WTC11 (cell line): ENCODE results near the gene OAS1. TPM values are rescaled to one million over a fixed set of nuclear protein-coding genes. Genes with fewer than 3 reads are reported as not detected.

Source experiments
- ATAC-seq: fragments of 200-7000 bp; cut with Tn5 transposase; 2 replicates; pipeline ENCODE4 v1.10.0; 2021; ENCODE audit warnings: mild to moderate bottlenecking, moderate library complexity
- CTCF ChIA-PET: fragments of 300-600 bp; sonication (Branson Sonifier 250); formaldehyde crosslinking; loops from one replicate; lab custom pipeline; 2021; ENCODE audit warnings: antibody characterized with exemption; lab: Charles Lee
- POLR2A ChIA-PET: fragments of 350-600 bp; sonication (Branson Sonifier 250); formaldehyde crosslinking; loops from one replicate; lab custom pipeline; 2021; ENCODE audit warnings: antibody characterized with exemption; lab: Charles Lee
- DNase-seq: peaks from one replicate; pipeline ENCODE4 v3.0.0; 2021; ENCODE audit warnings: low spot score
- H3K27ac Mint-ChIP-seq: 2 replicates; pipeline ENCODE4 v1.8.0; 2021; ENCODE audit warnings: mixed read lengths
- H3K27me3 Mint-ChIP-seq: 2 replicates; pipeline ENCODE4 v1.8.0; 2021; ENCODE audit warnings: low read depth, mild to moderate bottlenecking, moderate library complexity, mixed read lengths
- H3K36me3 Mint-ChIP-seq: 2 replicates; pipeline ENCODE4 v1.8.0; 2021; ENCODE audit warnings: mixed read lengths
- H3K4me1 Mint-ChIP-seq: 2 replicates; pipeline ENCODE4 v1.8.0; 2022; ENCODE audit warnings: mixed read lengths
- H3K4me3 Mint-ChIP-seq: 2 replicates; pipeline ENCODE4 v1.8.0; 2021; ENCODE audit warnings: mild to moderate bottlenecking, moderate library complexity, mixed read lengths
- H3K9me3 Mint-ChIP-seq: 2 replicates; pipeline ENCODE4 v1.8.0; 2021; ENCODE audit warnings: mixed read lengths
- GABPB1 ChIP-seq: sonication (generic); formaldehyde crosslinking; IDR thresholded peaks from 2 replicates; pipeline ENCODE4 v1.8.1; 2023; ENCODE audit warnings: mild to moderate bottlenecking, missing genetic modification reagents
- GRHL2 ChIP-seq: fragments of 250-450 bp; sonication (Bioruptor Pico); IDR thresholded peaks from 2 replicates; pipeline ENCODE4 v1.8.0; 2022; ENCODE audit warnings: mild to moderate bottlenecking, moderate library complexity; ENCODE audit not compliant: insufficient replicate concordance, severe bottlenecking
- HMGA2 ChIP-seq: fragments of 250-450 bp; sonication (Bioruptor Pico); IDR thresholded peaks from 2 replicates; pipeline ENCODE4 v1.4.0; 2021; ENCODE audit warnings: mild to moderate bottlenecking, moderate library complexity
- MXD4 ChIP-seq: fragments of 250-450 bp; sonication (Bioruptor Pico); IDR thresholded peaks from 2 replicates; pipeline ENCODE4 v1.8.0; 2021; ENCODE audit warnings: mild to moderate bottlenecking, moderate library complexity, borderline replicate concordance
- MYBL2 ChIP-seq: sonication (generic); formaldehyde crosslinking; IDR thresholded peaks from 2 replicates; pipeline ENCODE4 v1.8.1; 2023; ENCODE audit warnings: mild to moderate bottlenecking, moderate library complexity, missing genetic modification reagents
- NR2C2 ChIP-seq: sonication (generic); formaldehyde crosslinking; IDR thresholded peaks from 2 replicates; pipeline ENCODE4 v1.8.0; 2022; ENCODE audit warnings: mild to moderate bottlenecking, missing genetic modification reagents
- OVOL2 ChIP-seq: fragments of 250-450 bp; sonication (Bioruptor Pico); IDR thresholded peaks from 2 replicates; pipeline ENCODE4 v1.9.0; 2021; ENCODE audit warnings: mild to moderate bottlenecking, borderline replicate concordance
- PRRX2 ChIP-seq: fragments of 250-450 bp; sonication (Bioruptor Pico); IDR thresholded peaks from 2 replicates; pipeline ENCODE4 v1.8.0; 2021; ENCODE audit warnings: mild to moderate bottlenecking
- RELA ChIP-seq: sonication (generic); formaldehyde crosslinking; IDR thresholded peaks from 2 replicates; pipeline ENCODE4 v1.8.1; 2022; ENCODE audit warnings: missing genetic modification reagents, mild to moderate bottlenecking, borderline replicate concordance
- SMAD3 ChIP-seq: sonication (generic); formaldehyde crosslinking; IDR thresholded peaks from 2 replicates; pipeline ENCODE4 v1.8.0; 2022; ENCODE audit warnings: missing genetic modification reagents, mild to moderate bottlenecking, borderline replicate concordance
- SP1 ChIP-seq: sonication (generic); formaldehyde crosslinking; conservative IDR thresholded peaks from 2 replicates; pipeline ENCODE4 v1.8.1; 2022; ENCODE audit warnings: missing genetic modification reagents
- TCF7 ChIP-seq: sonication (generic); formaldehyde crosslinking; IDR thresholded peaks from 2 replicates; pipeline ENCODE4 v1.8.0; 2022; ENCODE audit warnings: mild to moderate bottlenecking, low read depth, missing genetic modification reagents, moderate library complexity
- ZNF317 ChIP-seq: sonication (generic); formaldehyde crosslinking; IDR thresholded peaks from 2 replicates; pipeline ENCODE4 v1.8.1; 2023; ENCODE audit warnings: low read depth, mild to moderate bottlenecking, moderate library complexity, missing genetic modification reagents, borderline replicate concordance
- ZNF423 ChIP-seq: fragments of 250-450 bp; sonication (Bioruptor Pico); IDR thresholded peaks from 2 replicates; pipeline ENCODE4 v2.1.2; 2022; ENCODE audit warnings: mild to moderate bottlenecking, moderate library complexity
- total RNA-seq: library from RNA; stranded (reverse); gene quantifications from 3 replicates; pipeline ENCODE4 v1.2.3, GENCODE V29; 2021
- TF ChIP-seq, protein P1 (sequence below): fragments of 250-450 bp; sonication (Bioruptor Pico); IDR thresholded peaks from 2 replicates; pipeline ENCODE4 v1.9.0; 2021; ENCODE audit warnings: mild to moderate bottlenecking
- TF ChIP-seq, protein P2 (sequence below): sonication (generic); formaldehyde crosslinking; conservative IDR thresholded peaks from 2 replicates; pipeline ENCODE4 v1.8.1; 2022; ENCODE audit warnings: mild to moderate bottlenecking, missing genetic modification reagents
- TF ChIP-seq, protein P3 (sequence below): sonication (generic); formaldehyde crosslinking; IDR thresholded peaks from 2 replicates; pipeline ENCODE4 v1.8.0; 2022; ENCODE audit warnings: mild to moderate bottlenecking, missing genetic modification reagents
- TF ChIP-seq, protein P4 (sequence below): fragments of 250-450 bp; sonication (Bioruptor Pico); IDR thresholded peaks from 2 replicates; pipeline ENCODE4 v2.1.2; 2022; ENCODE audit warnings: mild to moderate bottlenecking, moderate library complexity
- TF ChIP-seq, protein P5 (sequence below): sonication (generic); formaldehyde crosslinking; IDR thresholded peaks from 2 replicates; pipeline ENCODE4 v1.8.0; 2022; ENCODE audit warnings: mild to moderate bottlenecking, missing genetic modification reagents
- TF ChIP-seq, protein P6 (sequence below): sonication (generic); formaldehyde crosslinking; IDR thresholded peaks from 2 replicates; pipeline ENCODE4 v1.8.1; 2022; ENCODE audit warnings: low read depth, mild to moderate bottlenecking, moderate library complexity, missing genetic modification reagents, borderline replicate concordance

Gene OAS1
- total RNA-seq, 1 experiment from 2014 or later, result 0.24 TPM

DNA sequence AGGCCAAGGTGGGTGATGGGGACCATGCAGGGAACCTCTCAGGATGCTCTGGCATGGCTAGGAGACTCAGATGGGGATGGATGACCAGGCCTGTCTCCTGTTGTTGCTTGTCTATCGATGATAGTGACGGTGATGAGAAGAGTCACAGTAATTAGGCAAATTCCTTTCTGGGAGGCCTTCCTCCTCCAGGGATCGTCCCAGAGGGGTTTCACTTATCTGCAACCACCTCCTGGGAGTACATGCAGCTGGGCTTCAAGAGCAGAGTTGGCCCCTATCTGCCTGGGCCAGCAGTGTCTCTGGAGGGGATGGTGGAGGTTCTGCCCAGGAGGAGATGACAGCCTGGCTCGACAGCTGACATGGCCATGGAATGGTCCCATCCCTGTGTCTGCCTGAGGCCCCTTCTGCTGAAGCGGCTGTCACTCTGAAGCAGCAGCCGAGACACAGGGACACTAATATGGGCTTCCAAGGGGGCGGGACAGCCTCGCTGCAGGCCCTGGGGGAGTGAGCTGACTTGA is 27.5 kb upstream of the OAS1 start (continued):
- TF ChIP-seq, protein P1, sequence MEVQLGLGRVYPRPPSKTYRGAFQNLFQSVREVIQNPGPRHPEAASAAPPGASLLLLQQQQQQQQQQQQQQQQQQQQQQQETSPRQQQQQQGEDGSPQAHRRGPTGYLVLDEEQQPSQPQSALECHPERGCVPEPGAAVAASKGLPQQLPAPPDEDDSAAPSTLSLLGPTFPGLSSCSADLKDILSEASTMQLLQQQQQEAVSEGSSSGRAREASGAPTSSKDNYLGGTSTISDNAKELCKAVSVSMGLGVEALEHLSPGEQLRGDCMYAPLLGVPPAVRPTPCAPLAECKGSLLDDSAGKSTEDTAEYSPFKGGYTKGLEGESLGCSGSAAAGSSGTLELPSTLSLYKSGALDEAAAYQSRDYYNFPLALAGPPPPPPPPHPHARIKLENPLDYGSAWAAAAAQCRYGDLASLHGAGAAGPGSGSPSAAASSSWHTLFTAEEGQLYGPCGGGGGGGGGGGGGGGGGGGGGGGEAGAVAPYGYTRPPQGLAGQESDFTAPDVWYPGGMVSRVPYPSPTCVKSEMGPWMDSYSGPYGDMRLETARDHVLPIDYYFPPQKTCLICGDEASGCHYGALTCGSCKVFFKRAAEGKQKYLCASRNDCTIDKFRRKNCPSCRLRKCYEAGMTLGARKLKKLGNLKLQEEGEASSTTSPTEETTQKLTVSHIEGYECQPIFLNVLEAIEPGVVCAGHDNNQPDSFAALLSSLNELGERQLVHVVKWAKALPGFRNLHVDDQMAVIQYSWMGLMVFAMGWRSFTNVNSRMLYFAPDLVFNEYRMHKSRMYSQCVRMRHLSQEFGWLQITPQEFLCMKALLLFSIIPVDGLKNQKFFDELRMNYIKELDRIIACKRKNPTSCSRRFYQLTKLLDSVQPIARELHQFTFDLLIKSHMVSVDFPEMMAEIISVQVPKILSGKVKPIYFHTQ (CRISPR knock-in tag), result no peak
- TF ChIP-seq, all 79 proteins: peak for 0

DNA sequence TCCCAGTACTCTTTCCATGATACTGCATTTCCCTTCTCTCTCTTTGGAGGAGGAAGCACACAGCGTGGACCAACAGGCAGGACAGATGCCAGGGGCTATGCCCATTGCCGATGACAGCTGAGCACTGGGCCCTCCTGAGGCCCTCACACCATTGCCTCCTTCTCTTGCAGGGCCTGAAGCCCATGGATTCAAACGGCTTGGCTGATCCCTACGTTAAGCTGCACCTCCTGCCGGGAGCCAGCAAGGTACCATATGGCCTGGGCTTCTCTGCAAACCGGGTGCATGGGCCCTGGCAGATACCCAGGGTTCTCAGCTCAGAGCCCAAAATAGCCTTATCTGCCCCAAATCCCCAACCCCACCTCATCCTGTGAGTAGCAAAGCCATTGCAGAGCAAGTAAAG is 25.2 kb upstream of the OAS1 start:
- H3K4me3 Mint-ChIP-seq, result no peak overlapping the region
- CTCF ChIA-PET, result no interaction called here
- DNase-seq (no peak), ATAC-seq (no peak)
- POLR2A ChIA-PET, result no interaction called here
- TF ChIP-seq OVOL2 (CRISPR knock-in tag) (no peak), PRRX2 (no peak), MYBL2 (CRISPR knock-in tag) (no peak), ZNF423 (no peak), GABPB1 (no peak), HMGA2 (CRISPR knock-in tag) (no peak), TCF7 (CRISPR knock-in tag) (no peak), SP1 (CRISPR knock-in tag) (no peak), MXD4 (CRISPR knock-in tag) (no peak), RELA (CRISPR knock-in tag) (no peak), GRHL2 (CRISPR knock-in tag) (no peak), SMAD3 (CRISPR knock-in tag) (no peak), NR2C2 (CRISPR knock-in tag) (no peak), ZNF317 (no peak)
- TF ChIP-seq, protein P2, sequence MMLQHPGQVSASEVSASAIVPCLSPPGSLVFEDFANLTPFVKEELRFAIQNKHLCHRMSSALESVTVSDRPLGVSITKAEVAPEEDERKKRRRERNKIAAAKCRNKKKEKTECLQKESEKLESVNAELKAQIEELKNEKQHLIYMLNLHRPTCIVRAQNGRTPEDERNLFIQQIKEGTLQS (CRISPR knock-in tag), result no peak
- TF ChIP-seq, protein P3, sequence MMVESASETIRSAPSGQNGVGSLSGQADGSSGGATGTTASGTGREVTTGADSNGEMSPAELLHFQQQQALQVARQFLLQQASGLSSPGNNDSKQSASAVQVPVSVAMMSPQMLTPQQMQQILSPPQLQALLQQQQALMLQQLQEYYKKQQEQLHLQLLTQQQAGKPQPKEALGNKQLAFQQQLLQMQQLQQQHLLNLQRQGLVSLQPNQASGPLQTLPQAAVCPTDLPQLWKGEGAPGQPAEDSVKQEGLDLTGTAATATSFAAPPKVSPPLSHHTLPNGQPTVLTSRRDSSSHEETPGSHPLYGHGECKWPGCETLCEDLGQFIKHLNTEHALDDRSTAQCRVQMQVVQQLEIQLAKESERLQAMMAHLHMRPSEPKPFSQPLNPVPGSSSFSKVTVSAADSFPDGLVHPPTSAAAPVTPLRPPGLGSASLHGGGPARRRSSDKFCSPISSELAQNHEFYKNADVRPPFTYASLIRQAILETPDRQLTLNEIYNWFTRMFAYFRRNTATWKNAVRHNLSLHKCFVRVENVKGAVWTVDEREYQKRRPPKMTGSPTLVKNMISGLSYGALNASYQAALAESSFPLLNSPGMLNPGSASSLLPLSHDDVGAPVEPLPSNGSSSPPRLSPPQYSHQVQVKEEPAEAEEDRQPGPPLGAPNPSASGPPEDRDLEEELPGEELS (CRISPR knock-in tag), result no peak
- TF ChIP-seq, protein P4, sequence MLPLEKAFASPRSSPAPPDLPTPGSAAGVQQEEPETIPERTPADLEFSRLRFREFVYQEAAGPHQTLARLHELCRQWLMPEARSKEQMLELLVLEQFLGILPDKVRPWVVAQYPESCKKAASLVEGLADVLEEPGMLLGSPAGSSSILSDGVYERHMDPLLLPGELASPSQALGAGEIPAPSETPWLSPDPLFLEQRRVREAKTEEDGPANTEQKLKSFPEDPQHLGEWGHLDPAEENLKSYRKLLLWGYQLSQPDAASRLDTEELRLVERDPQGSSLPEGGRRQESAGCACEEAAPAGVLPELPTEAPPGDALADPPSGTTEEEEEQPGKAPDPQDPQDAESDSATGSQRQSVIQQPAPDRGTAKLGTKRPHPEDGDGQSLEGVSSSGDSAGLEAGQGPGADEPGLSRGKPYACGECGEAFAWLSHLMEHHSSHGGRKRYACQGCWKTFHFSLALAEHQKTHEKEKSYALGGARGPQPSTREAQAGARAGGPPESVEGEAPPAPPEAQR (CRISPR knock-in tag), result no peak
- TF ChIP-seq, protein P5, sequence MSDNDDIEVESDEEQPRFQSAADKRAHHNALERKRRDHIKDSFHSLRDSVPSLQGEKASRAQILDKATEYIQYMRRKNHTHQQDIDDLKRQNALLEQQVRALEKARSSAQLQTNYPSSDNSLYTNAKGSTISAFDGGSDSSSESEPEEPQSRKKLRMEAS (CRISPR knock-in tag), result no peak
- TF ChIP-seq, protein P6, sequence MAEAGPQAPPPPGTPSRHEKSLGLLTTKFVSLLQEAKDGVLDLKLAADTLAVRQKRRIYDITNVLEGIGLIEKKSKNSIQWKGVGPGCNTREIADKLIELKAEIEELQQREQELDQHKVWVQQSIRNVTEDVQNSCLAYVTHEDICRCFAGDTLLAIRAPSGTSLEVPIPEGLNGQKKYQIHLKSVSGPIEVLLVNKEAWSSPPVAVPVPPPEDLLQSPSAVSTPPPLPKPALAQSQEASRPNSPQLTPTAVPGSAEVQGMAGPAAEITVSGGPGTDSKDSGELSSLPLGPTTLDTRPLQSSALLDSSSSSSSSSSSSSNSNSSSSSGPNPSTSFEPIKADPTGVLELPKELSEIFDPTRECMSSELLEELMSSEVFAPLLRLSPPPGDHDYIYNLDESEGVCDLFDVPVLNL (CRISPR knock-in tag), result no peak
- TF ChIP-seq, all 79 proteins: peak for 0
- Mint-ChIP-seq H3K27me3 (no peaks in the 10 kb centered on the region; the same call in 1 of the 2 replicates), H3K4me1 (peaks cover 4% of the 10 kb centered on the region), H3K9me3 (peaks cover 17% of the 10 kb centered on the region), H3K36me3 (peaks cover 7% of the 10 kb centered on the region), H3K27ac (no peak overlapping the region)
